DMS79 (cell line): Measurements from ENCODE around the gene ZNF516.

ENCODE experiments used
- DNase-seq: peaks from one replicate; lab custom pipeline; 2025; lab: John Stamatoyannopoulos, UW

ZNF516 gene

GRCh38 chr18:76468345-76469304 lies 26.4 kb downstream of the ZNF516 start:
- no peak for DNase-seq

DNA sequence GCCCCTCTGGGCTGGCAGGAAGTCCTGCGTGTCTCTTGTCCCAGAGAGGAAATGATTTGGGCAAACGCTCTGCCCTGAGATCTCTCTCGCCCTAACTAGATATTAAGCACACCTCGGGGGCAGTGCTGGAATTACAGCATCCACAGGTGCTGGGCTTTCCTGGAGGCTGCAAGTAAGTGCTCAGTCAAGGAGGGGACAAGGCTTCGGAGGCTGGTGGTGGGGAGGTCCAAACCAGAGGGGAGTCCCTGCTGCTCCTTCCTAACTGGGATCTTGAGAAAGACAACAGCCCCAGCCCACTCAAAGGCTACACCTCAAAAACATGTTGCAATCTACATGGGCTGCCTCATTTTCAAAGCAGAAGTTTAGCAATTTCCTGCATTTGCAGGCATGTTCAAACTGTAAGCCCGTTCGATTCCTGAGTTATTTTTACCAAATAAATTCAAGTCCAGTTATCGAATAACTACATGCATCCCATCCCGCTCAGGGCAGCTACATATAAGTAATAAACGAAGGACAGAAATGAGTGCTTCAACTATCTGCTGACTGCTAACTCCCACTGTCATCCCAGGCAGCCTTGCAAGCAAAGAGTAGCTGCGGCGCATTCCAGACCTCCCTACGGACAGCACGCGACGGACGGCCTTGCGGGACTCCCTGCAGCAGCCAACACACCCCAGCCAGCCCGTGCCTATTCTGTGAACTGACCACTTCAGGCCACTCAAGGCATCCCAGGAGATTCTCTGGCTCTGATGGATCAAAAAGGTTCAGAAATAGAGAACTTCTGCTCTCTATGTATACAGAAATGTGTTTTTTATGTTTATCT lies 27.5 kb downstream of the ZNF516 start:
- DNase-seq, result no peak

GRCh38 chr18:76466410-76466991 lies 28.5 kb downstream of the ZNF516 start:
- DNase-seq, result no peak

DNA sequence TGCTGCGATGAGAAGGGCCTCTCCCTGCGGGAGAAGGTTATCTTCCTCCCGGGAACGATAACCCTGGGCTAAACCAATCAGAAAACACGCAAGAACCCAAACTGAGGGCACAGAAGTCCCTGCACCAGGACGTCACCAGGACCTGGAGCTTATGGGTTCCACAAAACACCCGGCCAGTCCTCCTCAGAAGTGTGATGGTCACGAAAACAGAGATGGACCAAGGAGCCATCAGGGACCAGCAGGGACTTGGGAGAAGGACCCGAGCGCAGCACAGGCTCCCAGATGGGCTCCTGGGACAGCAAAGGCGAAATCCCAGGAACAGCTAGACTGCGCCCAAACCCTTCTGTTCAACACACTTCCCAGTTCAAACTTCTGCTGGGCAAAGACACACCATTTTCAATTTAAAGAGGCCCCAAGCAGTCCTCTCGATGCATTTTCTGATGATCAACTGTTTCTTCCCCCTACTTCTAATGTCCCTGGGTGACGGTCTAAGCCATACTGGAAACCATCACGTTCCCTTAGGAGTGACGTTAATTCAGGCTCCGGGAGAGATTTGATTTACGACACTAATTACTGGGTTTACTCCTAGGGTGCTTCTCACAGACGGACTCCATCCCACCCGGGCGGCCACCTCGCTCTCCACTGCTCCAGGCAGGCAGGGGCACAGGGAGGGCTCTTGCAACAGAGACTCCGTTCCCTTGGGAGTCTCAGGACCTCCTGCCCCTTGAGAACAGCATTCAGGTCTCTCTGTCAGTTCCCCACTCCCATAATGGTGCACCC lies 29.2 kb downstream of the ZNF516 start:
- no peak for DNase-seq

DNA sequence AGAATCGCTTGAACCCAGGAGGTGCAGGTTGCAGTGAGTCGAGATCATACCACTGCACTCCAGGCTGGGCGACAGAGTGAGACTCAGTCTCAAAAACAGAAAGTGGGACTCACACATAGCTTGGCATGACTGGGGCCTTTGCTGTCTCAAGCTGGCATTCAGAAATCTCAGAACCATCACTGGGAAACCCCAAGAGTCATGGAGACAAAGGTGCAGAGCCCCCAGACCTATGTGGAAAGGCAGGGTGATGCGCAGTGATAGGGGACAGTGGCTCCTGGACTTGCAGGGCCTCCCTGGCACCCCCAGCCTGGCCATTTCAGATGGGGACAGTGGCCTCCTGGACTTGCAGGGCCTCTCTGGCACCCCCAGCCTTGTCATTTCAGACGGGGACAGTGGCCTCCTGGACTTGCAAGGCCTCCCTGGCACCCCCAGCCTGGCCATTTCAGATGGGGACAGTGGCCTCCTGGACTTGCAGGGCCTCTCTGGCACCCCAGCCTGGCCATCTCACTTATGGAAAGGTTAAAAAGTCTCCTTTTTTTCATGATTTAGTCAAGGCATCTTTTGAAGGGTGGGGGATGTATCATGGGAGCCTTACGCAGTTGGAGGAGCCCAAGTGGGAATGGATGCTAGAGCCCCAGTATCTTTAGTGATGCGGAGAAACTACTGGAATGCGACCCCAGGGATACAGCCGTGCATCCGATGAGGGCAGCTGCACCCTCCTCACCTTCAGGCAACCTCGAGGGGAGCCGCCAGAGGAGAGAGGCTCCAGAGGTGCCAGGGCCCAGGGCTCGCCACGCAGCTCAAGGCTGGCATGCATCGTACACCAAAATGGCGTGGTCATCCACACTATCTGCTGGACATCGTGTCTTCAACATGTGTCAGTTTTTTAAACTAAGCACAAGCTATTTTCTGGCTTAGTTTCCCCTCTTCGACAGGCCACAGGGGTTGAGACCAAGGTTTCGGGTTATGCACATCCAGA lies 30.5 kb downstream of the ZNF516 start:
- no peak for DNase-seq

GRCh38 chr18:76463872-76464271 lies 31.2 kb downstream of the ZNF516 start:
- DNase-seq, result no peak

DNA sequence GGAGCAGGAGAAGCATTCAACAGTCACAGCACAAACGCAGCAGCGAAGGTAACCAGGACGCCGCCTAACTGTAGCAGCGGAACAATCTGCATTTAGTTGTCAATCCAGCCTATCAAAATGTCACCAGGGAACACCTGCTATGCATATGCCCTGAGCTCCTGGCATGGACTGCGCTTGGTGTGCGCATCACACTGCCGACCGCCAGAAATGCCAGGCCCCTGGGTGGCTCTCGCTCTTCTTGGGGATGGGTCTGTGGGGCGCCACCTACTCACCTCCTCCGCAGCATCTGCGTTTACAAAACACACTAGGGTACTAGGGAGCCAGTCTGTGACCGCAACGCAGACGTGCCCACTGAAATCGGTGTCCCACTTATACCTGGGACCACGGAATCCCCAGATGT lies 31.7 kb downstream of the ZNF516 start:
- DNase-seq, result no peak

DNA sequence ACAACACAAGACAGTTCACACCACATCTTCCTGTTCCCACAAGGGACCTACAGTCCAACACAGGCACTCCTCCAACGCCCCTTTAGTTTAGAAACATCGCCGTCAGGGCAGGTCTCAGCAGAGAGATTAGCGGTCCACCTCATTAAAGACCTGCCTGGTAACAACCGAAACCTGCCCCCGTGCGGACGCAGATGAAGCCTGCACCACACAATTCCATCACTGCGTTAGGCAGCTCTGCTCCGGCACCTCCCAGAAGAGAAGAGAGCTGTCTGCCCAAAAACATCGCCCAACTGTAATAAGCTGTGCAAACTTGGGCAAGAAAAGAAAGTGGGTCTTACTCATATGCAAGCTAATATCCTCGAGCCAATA lies 32.7 kb downstream of the ZNF516 start:
- no peak for DNase-seq

GRCh38 chr18:76461692-76462325 lies 33.2 kb downstream of the ZNF516 start:
- no peak for DNase-seq

DNA sequence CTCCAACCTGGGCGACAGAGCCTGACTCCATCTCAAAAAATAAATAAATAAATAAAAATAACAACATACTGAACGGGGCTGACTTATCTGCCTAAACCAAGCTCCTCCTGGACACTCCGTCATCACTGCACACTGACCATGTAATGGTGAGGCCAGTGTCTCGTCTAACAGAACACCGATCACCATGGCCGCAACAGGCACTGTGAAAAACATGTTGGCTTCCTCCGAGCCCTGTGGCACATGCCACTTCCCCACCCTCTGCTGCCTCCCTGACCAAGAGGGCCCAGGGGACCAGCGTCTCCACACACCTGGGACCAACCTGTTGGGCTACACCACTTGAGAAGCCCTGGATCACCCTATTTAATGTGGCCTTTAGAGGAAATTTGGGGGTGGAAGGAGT lies 33.9 kb downstream of the ZNF516 start:
- no peak for DNase-seq

DNA sequence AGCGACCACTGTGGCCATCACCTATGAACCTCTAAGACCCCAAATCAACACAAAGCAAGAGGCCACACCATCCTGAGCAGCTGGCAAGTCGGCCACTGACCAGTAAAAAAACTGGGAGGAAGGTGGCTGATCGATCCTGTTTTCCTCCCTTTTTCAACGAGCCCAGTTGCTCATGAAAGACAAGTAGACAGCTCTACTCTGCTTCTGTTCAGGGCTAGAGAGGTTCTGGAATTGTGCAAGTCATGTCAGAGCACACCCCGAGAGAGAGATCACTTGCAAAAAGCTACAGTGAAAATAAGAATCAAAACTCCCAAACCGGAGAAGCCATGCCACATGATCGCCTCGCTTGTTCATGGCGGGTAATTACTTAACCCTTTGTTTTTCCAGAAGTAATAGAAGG lies 34.6 kb downstream of the ZNF516 start:
- DNase-seq, result no peak

DNA sequence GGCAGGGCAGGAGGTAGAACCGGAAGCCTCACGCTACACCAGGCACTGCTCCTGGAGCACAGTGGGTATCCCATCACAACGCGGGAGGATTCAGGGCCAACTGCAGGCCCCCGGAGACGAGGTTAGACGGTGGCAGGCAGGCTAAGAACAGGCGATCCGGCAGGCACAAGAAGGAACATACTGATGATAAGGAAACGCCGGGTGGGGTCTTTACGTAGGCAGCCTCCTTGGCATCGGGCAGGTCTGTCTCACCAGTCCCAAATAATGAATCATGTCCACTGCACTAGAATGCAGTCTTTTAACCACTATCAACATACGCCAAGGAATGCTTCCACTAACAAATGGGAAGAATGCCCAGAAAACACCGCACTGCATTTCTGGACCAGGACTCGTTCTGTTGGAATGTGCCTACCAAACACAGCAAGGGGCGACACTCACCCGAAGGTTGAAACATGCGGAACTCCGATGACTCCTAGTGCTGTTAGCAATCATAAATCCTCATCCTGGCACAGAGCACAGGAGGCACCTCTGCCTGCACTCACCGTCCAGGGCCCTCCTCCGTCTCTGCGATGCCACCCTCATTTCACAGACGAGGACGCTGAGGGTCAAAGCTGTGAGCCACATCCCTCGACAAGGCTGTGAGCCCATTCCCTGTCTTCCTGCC lies 35.2 kb downstream of the ZNF516 start:
- no peak for DNase-seq

GRCh38 chr18:76459312-76459686 lies 35.7 kb downstream of the ZNF516 start:
- DNase-seq, result no peak

- no peak for DNase-seq
Measured at GRCh38 chr18:76458522-76459311, 36.3 kb downstream of the ZNF516 start.

GRCh38 chr18:76457957-76458356 lies 37.1 kb downstream of the ZNF516 start:
- DNase-seq, result no peak

DNA sequence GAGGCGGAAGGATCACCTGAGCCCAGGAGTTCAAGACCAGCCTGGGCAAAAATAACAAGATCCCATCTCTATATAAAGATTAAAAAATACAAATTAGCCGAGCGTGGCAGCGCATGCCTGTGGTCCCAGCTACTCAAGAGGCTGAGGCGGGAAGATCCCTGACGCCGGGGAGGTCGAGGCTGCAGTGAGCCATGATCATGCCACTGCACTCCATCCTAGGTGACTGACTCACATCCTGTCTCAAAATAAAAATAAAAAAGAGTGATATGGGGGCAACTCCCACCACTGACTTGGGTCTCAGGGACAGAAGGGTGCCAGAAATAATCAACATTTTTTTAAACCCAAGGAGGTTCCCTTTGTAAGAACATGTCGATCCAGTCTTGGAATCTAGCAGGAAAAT lies 37.6 kb downstream of the ZNF516 start:
- DNase-seq, result no peak

DNA sequence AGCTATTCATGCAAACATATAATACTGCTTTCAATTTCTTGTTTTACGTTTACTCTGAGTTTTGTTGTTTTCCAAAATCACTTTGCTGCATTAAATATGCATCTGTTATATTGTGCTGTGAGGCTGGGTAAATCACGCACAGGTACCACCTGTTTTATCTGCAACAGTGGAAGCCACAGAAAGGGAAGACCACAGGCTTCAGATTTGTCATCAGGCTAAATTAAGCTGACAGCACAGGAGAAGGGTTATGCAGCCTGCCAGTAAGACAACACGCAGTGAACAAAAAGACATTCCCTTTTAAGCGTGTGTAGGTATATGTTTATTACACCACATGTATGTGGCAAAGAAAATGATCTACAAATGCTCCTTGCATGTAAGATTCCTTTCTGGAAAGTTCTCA lies 38.2 kb downstream of the ZNF516 start:
- no peak for DNase-seq

DNA sequence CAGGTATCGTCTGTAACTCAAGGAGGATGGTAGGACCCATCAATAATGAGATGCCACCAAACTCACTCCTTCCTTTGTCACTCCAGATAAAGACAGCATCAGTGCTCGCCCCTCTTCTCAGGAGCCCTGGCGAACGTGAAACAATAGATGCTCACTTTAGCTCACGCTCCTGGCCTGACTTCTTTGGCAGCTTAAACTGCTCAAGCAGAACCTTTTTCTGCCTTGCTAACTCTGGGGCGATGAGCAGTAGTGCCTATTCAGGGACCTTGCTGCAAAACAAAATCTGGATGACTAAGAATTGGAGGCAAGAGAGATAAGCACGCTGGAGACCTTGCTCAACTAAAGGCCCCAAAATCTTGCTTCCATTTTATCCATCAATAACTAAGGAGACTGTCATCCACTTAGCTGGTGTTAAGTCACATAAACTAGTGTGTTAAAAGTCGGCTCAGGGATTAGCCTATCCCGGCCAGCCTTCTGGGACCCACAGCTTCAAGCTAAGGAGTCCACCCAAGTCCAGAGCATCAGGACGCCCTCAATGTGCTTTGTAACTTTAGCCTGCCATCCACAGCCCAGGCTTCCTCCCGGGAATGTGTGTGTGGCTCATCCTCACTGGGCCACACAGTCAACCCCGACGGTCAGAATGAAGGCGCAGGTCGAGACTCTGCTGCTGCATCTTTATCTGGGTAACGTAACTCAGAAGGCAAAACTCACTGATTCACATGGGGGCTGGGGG lies 38.9 kb downstream of the ZNF516 start:
- DNase-seq, result no peak
